H9 (cell line): ENCODE results near the gene MEF2A. TPM values are rescaled to one million over a fixed set of nuclear protein-coding genes. Genes with fewer than 3 reads are reported as not detected.

ENCODE experiments used
- DNase-seq: peaks from one replicate; pipeline ENCODE4 v3.0.0-alpha.2; 2017
- H2AFZ ChIP-seq: one replicate; pipeline ENCODE4 v1.6.1; 2013; ENCODE audit warnings: mild to moderate bottlenecking, low read length, control low read depth, moderate library complexity
- H2AK5ac ChIP-seq: 2 replicates; pipeline ENCODE4 v1.6.1; 2013; ENCODE audit warnings: low read length, control low read depth, mixed read lengths; ENCODE audit not compliant: insufficient read length
- H2BK120ac ChIP-seq: one replicate; pipeline ENCODE4 v1.6.1; 2013; ENCODE audit warnings: low read depth, mild to moderate bottlenecking, low read length, control low read depth, inconsistent platforms; ENCODE audit not compliant: poor library complexity, severe bottlenecking
- H2BK12ac ChIP-seq: 2 replicates; pipeline ENCODE4 v1.6.1; 2013; ENCODE audit warnings: low read length, control low read depth, mixed read lengths, low read depth; ENCODE audit not compliant: insufficient read length
- H2BK15ac ChIP-seq: 2 replicates; pipeline ENCODE4 v1.6.1; 2013; ENCODE audit warnings: low read depth, low read length, control low read depth
- H2BK20ac ChIP-seq: one replicate; pipeline ENCODE4 v1.6.1; 2013; ENCODE audit warnings: low read depth, mild to moderate bottlenecking, low read length, control low read depth, inconsistent platforms; ENCODE audit not compliant: poor library complexity, severe bottlenecking
- H2BK5ac ChIP-seq: 2 replicates; pipeline ENCODE4 v1.6.1; 2013; ENCODE audit warnings: low read length, control low read depth, mixed read lengths; ENCODE audit not compliant: insufficient read length
- H3K14ac ChIP-seq: 2 replicates; pipeline ENCODE4 v1.6.1; 2013; ENCODE audit warnings: low read length, control low read depth; ENCODE audit not compliant: insufficient read depth
- H3K18ac ChIP-seq: 2 replicates; pipeline ENCODE4 v1.6.1; 2013; ENCODE audit warnings: low read depth, mild to moderate bottlenecking, mixed read lengths, low read length, control low read depth; ENCODE audit not compliant: insufficient read length
- H3K23ac ChIP-seq: 2 replicates; pipeline ENCODE4 v1.6.1; 2013; ENCODE audit warnings: low read length, control low read depth, mixed read lengths, low read depth; ENCODE audit not compliant: insufficient read length
- H3K23me2 ChIP-seq: 2 replicates; pipeline ENCODE4 v1.6.1; 2013; ENCODE audit warnings: low read depth, mild to moderate bottlenecking, mixed read lengths, low read length, control low read depth; ENCODE audit not compliant: insufficient read length, poor library complexity, severe bottlenecking
- H3K27ac ChIP-seq: 2 replicates; pipeline ENCODE4 v1.5.1; 2013; ENCODE audit warnings: low read length, control low read depth, mixed read lengths, low read depth; ENCODE audit not compliant: insufficient read length
- H3K27me3 ChIP-seq: 2 replicates; pipeline ENCODE4 v1.6.1; 2013; ENCODE audit warnings: low read length, control low read depth, inconsistent platforms; ENCODE audit not compliant: insufficient read depth
- H3K4ac ChIP-seq: 2 replicates; pipeline ENCODE4 v1.6.1; 2013; ENCODE audit warnings: low read depth, mild to moderate bottlenecking, control low read depth, inconsistent platforms, low read length, moderate library complexity
- H3K4me1 ChIP-seq: 2 replicates; pipeline ENCODE4 v1.6.1; 2013; ENCODE audit warnings: low read length, control low read depth, inconsistent platforms; ENCODE audit not compliant: insufficient read depth
- H3K4me2 ChIP-seq: 2 replicates; pipeline ENCODE4 v1.6.1; 2013; ENCODE audit warnings: low read length, control low read depth, mixed read lengths; ENCODE audit not compliant: insufficient read length, insufficient read depth
- H3K56ac ChIP-seq: 2 replicates; pipeline ENCODE4 v1.6.1; 2013; ENCODE audit warnings: low read depth, mild to moderate bottlenecking, mixed read lengths, low read length, control low read depth; ENCODE audit not compliant: insufficient read length
- H3K79me1 ChIP-seq: 2 replicates; pipeline ENCODE4 v1.6.1; 2013; ENCODE audit warnings: low read depth, mild to moderate bottlenecking, moderate library complexity, low read length, control low read depth, inconsistent platforms; ENCODE audit not compliant: insufficient read depth, poor library complexity, severe bottlenecking
- H3K79me2 ChIP-seq: 2 replicates; pipeline ENCODE4 v1.6.1; 2013; ENCODE audit warnings: low read length, control low read depth, inconsistent platforms; ENCODE audit not compliant: insufficient read depth
- H3K9ac ChIP-seq: 2 replicates; pipeline ENCODE4 v1.6.1; 2013; ENCODE audit warnings: low read length, control low read depth, mixed read lengths; ENCODE audit not compliant: insufficient read length; ENCODE audit errors: extremely low read depth
- H3K9me3 ChIP-seq: one replicate; pipeline ENCODE4 v1.6.1; 2013; ENCODE audit warnings: low read depth, low read length, inconsistent platforms; ENCODE audit not compliant: control insufficient read depth
- H3T11ph ChIP-seq: one replicate; pipeline ENCODE4 v1.6.1; 2013; ENCODE audit warnings: mild to moderate bottlenecking, low read length, control low read depth, inconsistent platforms
- H4K20me1 ChIP-seq: one replicate; pipeline ENCODE4 v1.6.1; 2013; ENCODE audit not compliant: control insufficient read depth, insufficient read length, insufficient read depth
- H4K5ac ChIP-seq: 2 replicates; pipeline ENCODE4 v1.6.1; 2013; ENCODE audit warnings: low read depth, mild to moderate bottlenecking, mixed read lengths, low read length, control low read depth; ENCODE audit not compliant: insufficient read length
- H4K8ac ChIP-seq: replicated peaks from 2 replicates; pipeline ENCODE4 v1.6.1; 2013; ENCODE audit warnings: low read length, control low read depth, mixed read lengths, low read depth; ENCODE audit not compliant: insufficient read length
- H4K91ac ChIP-seq: 2 replicates; pipeline ENCODE4 v1.6.1; 2013; ENCODE audit warnings: low read depth, mild to moderate bottlenecking, moderate library complexity, mixed read lengths, low read length, control low read depth; ENCODE audit not compliant: insufficient read length
- H3K27ac Mint-ChIP-seq, 3 experiments: 2 replicates in 2 of 3; 3 replicates in 1 of 3; pipeline ENCODE4 v1.8.0; 2020 to 2021; ENCODE audit warnings: mixed read lengths in 3 of 3, mild to moderate bottlenecking in 1 of 3, moderate library complexity in 1 of 3
- H3K27me3 Mint-ChIP-seq: 2 replicates; pipeline ENCODE4 v1.8.0; 2021; ENCODE audit warnings: low read depth, mild to moderate bottlenecking, moderate library complexity, mixed read lengths
- H3K36me3 Mint-ChIP-seq, 3 experiments: 2 replicates in 2 of 3; 3 replicates in 1 of 3; pipeline ENCODE4 v1.8.0; 2020 to 2021; ENCODE audit warnings: low read depth in 3 of 3, mixed read lengths in 3 of 3; ENCODE audit not compliant: insufficient read depth in 1 of 3
- H3K4me1 Mint-ChIP-seq, 2 experiments: 2 replicates each; pipeline ENCODE4 v1.8.0; 2020; ENCODE audit warnings: mixed read lengths in 2 of 2
- H3K4me3 Mint-ChIP-seq, 2 experiments: 2 replicates in 1 of 2; 3 replicates in 1 of 2; pipeline ENCODE4 v1.8.0; 2020 to 2021; ENCODE audit warnings: mild to moderate bottlenecking in 2 of 2, mixed read lengths in 2 of 2, moderate library complexity in 1 of 2
- H3K9me3 Mint-ChIP-seq, 2 experiments: 2 replicates in 1 of 2; 3 replicates in 1 of 2; pipeline ENCODE4 v1.8.0; 2020; ENCODE audit warnings: mild to moderate bottlenecking in 2 of 2, mixed read lengths in 2 of 2, moderate library complexity in 1 of 2
- CTCF ChIP-seq: fragments of 200-600 bp; sonication (generic); conservative IDR thresholded peaks from 3 replicates; pipeline ENCODE4 v1.8.0; 2021; ENCODE audit warnings: antibody characterized with exemption, mild to moderate bottlenecking
- WGBS: extraction: QIAGEN DNeasy Blood & Tissue Kit; methylation state at CpG from one replicate; pipeline ENCODE4 v1.1.7; 2013; ENCODE audit warnings: missing lambda C conversion rate, low lambda C conversion rate, mixed read lengths; ENCODE audit not compliant: insufficient read length; ENCODE audit errors: extremely low coverage; 5-methylcytosine and 5-hydroxymethylcytosine counted together
- total RNA-seq: library from RNA; stranded (reverse); gene quantifications from 2 replicates; pipeline ENCODE4 v1.2.1, GENCODE V29; 2021

Gene MEF2A
- total RNA-seq, 1 experiment from 2014 or later: 20.7 TPM

GRCh38 chr15:99719096-99719541 lies 153.3 kb downstream of the MEF2A start:
- no peak overlapping the region for H2BK20ac ChIP-seq
- no peak overlapping the region for H3K18ac ChIP-seq
- no peak overlapping the region for H3K14ac ChIP-seq
- H4K5ac ChIP-seq: no peak overlapping the region
- H3K4me2 ChIP-seq: no peak overlapping the region
- Mint-ChIP-seq H3K27ac (no peak overlapping the region), H3K27me3 (no peaks in the 10 kb centered on the region; the same call in 1 of the 2 replicates), H3K9me3 (no peaks in the 10 kb centered on the region), H3K36me3 (peaks cover 5 to 7% (median 7%) of the 10 kb centered on the region in 3 experiments; a peak in 4 of 7 replicates), H3K4me3 (no peak overlapping the region), H3K4me1 (peaks cover 0 to 3% of the 10 kb centered on the region in 2 experiments; a peak in 2 of 4 replicates)
- no peak overlapping the region for H3T11ph ChIP-seq
- no peak overlapping the region for H2BK120ac ChIP-seq
- no peaks in the 10 kb centered on the region for H3K79me2 ChIP-seq
- H2BK5ac ChIP-seq: no peak overlapping the region
- H2BK12ac ChIP-seq: no peak overlapping the region
- H3K23me2 ChIP-seq: no peaks in the 10 kb centered on the region
- H3K23ac ChIP-seq: no peak overlapping the region
- no peak overlapping the region for H2AK5ac ChIP-seq
- TF ChIP-seq CTCF: no peak
- no CpG with 5 or more reads among the region's 5 CpGs for WGBS
- H3K27me3 ChIP-seq: no peaks in the 10 kb centered on the region
- no peak for DNase-seq
- H4K8ac ChIP-seq: no peak overlapping the region
- H2BK15ac ChIP-seq: no peak overlapping the region
- H3K56ac ChIP-seq: no peak overlapping the region
- no peak overlapping the region for H2AFZ ChIP-seq
- H4K20me1 ChIP-seq: no peaks in the 10 kb centered on the region
- H3K4ac ChIP-seq: no peak overlapping the region
- no peaks in the 10 kb centered on the region for H3K4me1 ChIP-seq
- no peak overlapping the region for H3K27ac ChIP-seq
- no peak overlapping the region for H3K9ac ChIP-seq
- no peak overlapping the region for H4K91ac ChIP-seq
- H3K9me3 ChIP-seq: no peaks in the 10 kb centered on the region
- H3K79me1 ChIP-seq: no peaks in the 10 kb centered on the region
